NB4 (cell line): ENCODE data around the gene ITIH4.

Source experiments
- CTCF ChIP-seq: IDR thresholded peaks from one replicate; pipeline ENCODE4 v1.5.1; 2012; ENCODE audit warnings: low read depth, low read length
- MYC ChIP-seq: IDR thresholded peaks from 2 replicates; pipeline ENCODE4 v1.6.1; 2011; ENCODE audit warnings: low read depth, low read length
- POLR2A ChIP-seq: IDR thresholded peaks from 2 replicates; pipeline ENCODE4 v1.6.1; 2011; ENCODE audit warnings: mild to moderate bottlenecking; ENCODE audit not compliant: insufficient read length; ENCODE audit errors: extremely low read depth
- TF ChIP-seq, protein P1 (sequence below): IDR thresholded peaks from 2 replicates; pipeline ENCODE4 v1.6.1; 2011; ENCODE audit warnings: low read depth, low read length

DNA sequence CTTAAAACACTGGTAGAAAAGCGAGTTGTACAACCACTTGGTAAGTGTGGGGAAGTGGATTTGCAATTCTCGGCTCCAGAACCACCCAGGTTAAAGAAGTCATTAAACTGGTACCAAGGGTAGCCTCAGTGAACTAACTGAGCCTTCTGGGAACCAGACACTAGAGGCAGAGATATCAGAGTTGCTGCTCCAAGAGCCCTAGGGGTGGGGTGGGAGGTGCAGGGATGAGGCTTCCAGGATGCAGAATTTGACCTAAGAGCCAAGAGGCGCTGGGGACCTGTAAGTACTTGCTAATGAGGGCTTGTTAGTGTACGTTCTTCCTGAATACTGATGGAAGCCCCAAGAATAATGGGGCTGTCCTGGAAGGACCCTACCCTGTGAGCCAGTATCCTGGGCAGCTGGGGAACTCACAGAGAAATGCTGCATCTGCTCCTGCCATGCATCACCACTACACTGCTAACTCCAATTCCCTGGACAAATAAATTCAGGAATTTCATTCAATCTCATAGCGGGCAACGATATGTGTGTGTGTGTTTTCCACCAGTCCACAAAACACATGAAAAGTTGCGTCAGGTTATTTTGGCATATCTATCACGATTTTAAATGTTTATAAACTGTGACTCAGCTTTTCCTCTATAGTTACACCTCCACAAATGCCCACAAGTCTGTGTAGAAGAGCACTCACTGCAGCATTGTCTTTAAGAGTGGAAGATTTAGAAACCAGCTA, 43.1 kb upstream of the ITIH4 start:
- TF ChIP-seq POLR2A (no peak), CTCF (no peak), MYC (no peak)
- TF ChIP-seq, protein P1, sequence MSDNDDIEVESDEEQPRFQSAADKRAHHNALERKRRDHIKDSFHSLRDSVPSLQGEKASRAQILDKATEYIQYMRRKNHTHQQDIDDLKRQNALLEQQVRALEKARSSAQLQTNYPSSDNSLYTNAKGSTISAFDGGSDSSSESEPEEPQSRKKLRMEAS, result no peak
